Neural crest cell (in vitro differentiated cells): ENCODE measurements around the gene INSYN1. TPM values are rescaled to one million over a fixed set of nuclear protein-coding genes. Genes with fewer than 3 reads are reported as not detected.
A peak's percentile ranks its signal among the peaks of the same experiment; 100 is the strongest.
"Not testable (repeated sequence)": the region's sequence is repeated elsewhere in the genome, so short reads cannot be mapped to it uniquely, and the experiment has no call there.

ENCODE experiments used
- DNase-seq: peaks from one replicate; pipeline ENCODE4 v3.0.0; 2021; ENCODE audit warnings: low read depth, mixed read lengths, low spot score
- H3K27ac Mint-ChIP-seq: one replicate; pipeline ENCODE4 v1.8.0; 2021; ENCODE audit warnings: mild to moderate bottlenecking, mixed read lengths; ENCODE audit not compliant: unreplicated experiment
- H3K27me3 Mint-ChIP-seq: 2 replicates; pipeline ENCODE4 v1.8.0; 2021; ENCODE audit warnings: low read depth, mild to moderate bottlenecking, mixed read lengths
- H3K36me3 Mint-ChIP-seq: 2 replicates; pipeline ENCODE4 v1.8.0; 2021; ENCODE audit warnings: low read depth, mild to moderate bottlenecking, mixed read lengths
- H3K4me1 Mint-ChIP-seq: 2 replicates; pipeline ENCODE4 v1.8.0; 2021; ENCODE audit warnings: mixed read lengths
- H3K4me3 Mint-ChIP-seq: one replicate; pipeline ENCODE4 v1.8.0; 2021; ENCODE audit warnings: mild to moderate bottlenecking, mixed read lengths
- H3K9me3 Mint-ChIP-seq: 2 replicates; pipeline ENCODE4 v1.8.0; 2021; ENCODE audit warnings: mixed read lengths
- CTCF ChIP-seq: fragments of 200-600 bp; sonication (generic); conservative IDR thresholded peaks from 2 replicates; pipeline ENCODE4 v1.5.0; 2021; ENCODE audit warnings: antibody characterized with exemption, mild to moderate bottlenecking
- total RNA-seq: library from RNA; stranded (reverse); gene quantifications from 2 replicates; pipeline ENCODE4 v1.2.1, GENCODE V29; 2021

INSYN1 gene
- total RNA-seq, 1 donor from 2014 or later, result 9.5 TPM

DNA sequence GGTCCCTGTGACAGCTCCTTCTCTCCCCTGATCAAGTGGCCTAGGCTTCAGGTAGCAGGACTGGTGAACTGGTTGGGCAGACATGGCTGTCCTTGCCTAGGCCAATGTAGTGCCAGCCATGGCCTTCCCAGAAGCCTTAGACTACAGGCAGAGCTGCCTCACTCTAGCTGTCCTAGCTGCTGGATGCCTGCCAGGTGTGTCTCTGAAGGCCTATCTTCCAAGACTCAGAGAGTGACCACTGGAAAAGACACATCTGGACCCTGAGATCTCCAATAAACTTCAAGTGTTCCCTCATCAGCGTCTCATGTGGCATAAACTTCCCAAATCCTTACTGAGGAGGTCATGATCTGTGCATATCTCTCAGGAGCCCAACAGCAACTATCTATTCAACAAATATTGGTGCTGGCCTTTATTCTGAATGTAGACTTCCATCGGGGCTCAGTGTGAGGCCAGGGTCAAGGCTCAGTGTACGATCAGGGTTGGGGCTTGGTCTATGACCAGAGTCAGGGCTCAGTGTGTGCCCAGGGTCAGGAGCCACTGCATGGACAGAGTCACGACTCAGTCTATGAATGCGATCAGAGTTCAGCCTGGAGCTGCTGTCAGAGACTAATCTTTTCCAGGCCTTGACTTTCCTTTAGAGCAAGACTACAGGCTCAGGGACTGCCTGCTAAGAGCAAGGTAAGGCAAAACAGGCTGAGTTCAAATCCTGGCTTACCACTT lies 36.5 kb upstream of the INSYN1 start:
- no peak for DNase-seq
- Mint-ChIP-seq H3K4me1 (peaks cover 24% of the 10 kb centered on the region), H3K36me3 (no peaks in the 10 kb centered on the region), H3K27ac (no peak overlapping the region), H3K4me3 (no peak overlapping the region), H3K27me3 (no peaks in the 10 kb centered on the region), H3K9me3 (no peaks in the 10 kb centered on the region)
- TF ChIP-seq CTCF, result no peak

GRCh38 chr15:73787621-73788020 lies 34.5 kb upstream of the INSYN1 start:
- H3K27ac Mint-ChIP-seq, result no peak overlapping the region
- H3K4me1 Mint-ChIP-seq, result peaks cover 25% of the 10 kb centered on the region
- H3K36me3 Mint-ChIP-seq, result no peaks in the 10 kb centered on the region
- DNase-seq, result no peak
- no peak for TF ChIP-seq CTCF
- no peak overlapping the region for H3K4me3 Mint-ChIP-seq
- no peaks in the 10 kb centered on the region for H3K27me3 Mint-ChIP-seq
- H3K9me3 Mint-ChIP-seq, result no peaks in the 10 kb centered on the region

- TF ChIP-seq CTCF, result no peak
Measured at GRCh38 chr15:73786538-73786937, 33.4 kb upstream of the INSYN1 start.

DNA sequence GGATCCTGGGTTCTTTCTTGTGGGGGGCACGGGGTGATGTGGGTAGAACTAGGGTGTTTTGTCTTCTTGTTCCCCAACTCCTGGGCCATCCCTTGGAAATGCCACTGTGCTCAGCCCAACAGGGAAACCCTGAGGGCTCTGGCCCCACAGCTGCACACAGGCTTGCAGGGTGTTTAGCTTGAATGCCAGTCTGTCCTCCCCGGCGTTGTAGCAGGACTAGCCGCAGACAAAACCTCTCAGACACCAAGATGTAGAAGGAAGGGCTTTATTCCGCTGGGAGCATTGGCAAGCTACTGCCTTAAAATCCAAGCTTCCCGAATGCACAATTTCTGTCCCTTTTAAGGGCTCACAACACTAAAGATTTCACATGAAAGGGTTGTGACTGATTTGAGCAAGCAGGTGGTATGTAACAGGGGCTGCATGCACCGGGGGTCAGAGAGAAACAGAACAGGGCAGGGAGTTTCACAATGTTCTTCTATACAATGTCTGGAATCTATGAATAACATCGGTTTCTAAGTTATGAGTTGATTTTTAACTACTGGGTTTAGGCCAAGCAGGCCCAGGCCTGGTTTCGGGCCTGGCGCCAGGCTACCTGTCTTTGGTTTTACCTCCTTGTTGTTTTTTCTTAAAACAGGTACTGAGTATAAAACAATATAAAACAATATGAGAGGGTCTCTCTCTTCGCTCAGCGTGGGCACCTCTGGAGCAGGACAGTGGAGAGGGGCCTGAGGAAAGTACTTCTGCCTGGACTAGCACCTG lies 32.3 kb upstream of the INSYN1 start:
- not testable (repeated sequence) for H3K27me3 Mint-ChIP-seq, H3K4me3 Mint-ChIP-seq, DNase-seq, H3K36me3 Mint-ChIP-seq, H3K9me3 Mint-ChIP-seq
- Mint-ChIP-seq H3K27ac (peak overlapping the region; percentile 86), H3K4me1 (peaks cover 25% of the 10 kb centered on the region)

More at GRCh38 chr15:73786538-73786937, 33.4 kb upstream of the INSYN1 start:
- no peak overlapping the region for H3K4me3 Mint-ChIP-seq
- no peak for DNase-seq
- peaks cover 25% of the 10 kb centered on the region for H3K4me1 Mint-ChIP-seq
- no peaks in the 10 kb centered on the region for H3K27me3 Mint-ChIP-seq
- no peak overlapping the region for H3K27ac Mint-ChIP-seq
- H3K36me3 Mint-ChIP-seq, result no peaks in the 10 kb centered on the region
- H3K9me3 Mint-ChIP-seq, result no peaks in the 10 kb centered on the region

- no peak for TF ChIP-seq CTCF
- Mint-ChIP-seq H3K4me1 (peaks cover 25% of the 10 kb centered on the region), H3K36me3 (no peaks in the 10 kb centered on the region), H3K9me3 (no peaks in the 10 kb centered on the region), H3K4me3 (no peak overlapping the region), H3K27me3 (no peaks in the 10 kb centered on the region), H3K27ac (no peak overlapping the region)
- no peak for DNase-seq
Measured at GRCh38 chr15:73784291-73784690, 31.1 kb upstream of the INSYN1 start.

GRCh38 chr15:73782344-73782959 lies 29.3 kb upstream of the INSYN1 start:
- H3K4me1 Mint-ChIP-seq, result peaks cover 25% of the 10 kb centered on the region
- DNase-seq, result no peak
- no peak overlapping the region for H3K27ac Mint-ChIP-seq
- TF ChIP-seq CTCF, result no peak
- H3K36me3 Mint-ChIP-seq, result no peaks in the 10 kb centered on the region
- no peak overlapping the region for H3K4me3 Mint-ChIP-seq
- H3K27me3 Mint-ChIP-seq, result no peaks in the 10 kb centered on the region
- H3K9me3 Mint-ChIP-seq, result no peaks in the 10 kb centered on the region
